ENCODE results near the gene ISM1.

Gene ISM1

GRCh38 chr20:13312300-13312699, 91.2 kb downstream of the ISM1 start:
- DNase-seq (ENCODE audit: low read depth, low spot score), result no peak

- DNase-seq (ENCODE audit: low read depth, low spot score), result no peak
Measured at GRCh38 chr20:13313201-13313600, 92.1 kb downstream of the ISM1 start.

- DNase-seq (ENCODE audit: low read depth, low spot score), result no peak
Measured at GRCh38 chr20:13317439-13317838, 96.4 kb downstream of the ISM1 start.

- no peak for DNase-seq (ENCODE audit: low read depth, low spot score)
Measured at GRCh38 chr20:13318871-13319521, 97.9 kb downstream of the ISM1 start.

- no peak for DNase-seq (ENCODE audit: low read depth, low spot score)
Measured at GRCh38 chr20:13320702-13321101, 99.6 kb downstream of the ISM1 start.

- DNase-seq (ENCODE audit: low read depth, low spot score), result no peak
Measured at GRCh38 chr20:13321416-13321815, 100.3 kb downstream of the ISM1 start.

GRCh38 chr20:13322198-13322597, 101.1 kb downstream of the ISM1 start:
- DNase-seq (ENCODE audit: low read depth, low spot score), result no peak

- no peak for DNase-seq (ENCODE audit: low read depth, low spot score)
Measured at GRCh38 chr20:13322621-13323020, 101.5 kb downstream of the ISM1 start.

- peak; percentile 40 for DNase-seq (ENCODE audit: low read depth, low spot score)
Measured at GRCh38 chr20:13325033-13325432, 104.0 kb downstream of the ISM1 start.

GRCh38 chr20:13325796-13326340, 104.8 kb downstream of the ISM1 start:
- no peak for DNase-seq (ENCODE audit: low read depth, low spot score)

- no peak for DNase-seq (ENCODE audit: low read depth, low spot score)
Measured at GRCh38 chr20:13331536-13331935, 110.5 kb downstream of the ISM1 start.

- DNase-seq (ENCODE audit: low read depth, low spot score), result no peak
Measured at GRCh38 chr20:13333036-13333435, 112.0 kb downstream of the ISM1 start.

- no peak for DNase-seq (ENCODE audit: low read depth, low spot score)
Measured at GRCh38 chr20:13333793-13334192, 112.7 kb downstream of the ISM1 start.

GRCh38 chr20:13336308-13337089, 115.4 kb downstream of the ISM1 start:
- no peak for DNase-seq (ENCODE audit: low read depth, low spot score)

- DNase-seq (ENCODE audit: low read depth, low spot score), result no peak
Measured at GRCh38 chr20:13337090-13337784, 116.2 kb downstream of the ISM1 start.

- DNase-seq (ENCODE audit: low read depth, low spot score), result no peak
Measured at GRCh38 chr20:13338097-13338661, 117.1 kb downstream of the ISM1 start.

GRCh38 chr20:13338999-13339411, 117.9 kb downstream of the ISM1 start:
- DNase-seq (ENCODE audit: low read depth, low spot score), result no peak

GRCh38 chr20:13340088-13340487, 119.0 kb downstream of the ISM1 start:
- DNase-seq (ENCODE audit: low read depth, low spot score), result no peak

GRCh38 chr20:13341737-13342393, 120.8 kb downstream of the ISM1 start:
- DNase-seq (ENCODE audit: low read depth, low spot score), result no peak

GRCh38 chr20:13342469-13343242, 121.6 kb downstream of the ISM1 start:
- no peak for DNase-seq (ENCODE audit: low read depth, low spot score)

- no peak for DNase-seq (ENCODE audit: low read depth, low spot score)
Measured at GRCh38 chr20:13344671-13345070, 123.6 kb downstream of the ISM1 start.
